SU-DHL-6 (cell line): ENCODE results near the gene ZNF592.

ENCODE experiments used
- H2AFZ ChIP-seq: fragments of 200-600 bp; sonication (generic); 2 replicates; pipeline ENCODE4 v1.6.1; 2014; ENCODE audit warnings: low read depth, mild to moderate bottlenecking, moderate library complexity, mixed read lengths, antibody characterized with exemption, low read length; ENCODE audit not compliant: severe bottlenecking
- H3F3A ChIP-seq: fragments of 200-600 bp; shearing (Covaris generic); 2 replicates; pipeline ENCODE4 v1.6.0; 2016; ENCODE audit warnings: antibody characterized with exemption, mild to moderate bottlenecking; ENCODE audit not compliant: insufficient read depth
- H3K27ac ChIP-seq: fragments of 200-600 bp; sonication (generic); 2 replicates; pipeline ENCODE4 v1.5.1; 2016; ENCODE audit warnings: low read depth, mild to moderate bottlenecking, low read length, moderate library complexity, mixed read lengths
- H3K27me3 ChIP-seq: fragments of 200-600 bp; sonication (generic), shearing (Covaris generic); 2 replicates; pipeline ENCODE4 v1.6.0; 2014; ENCODE audit warnings: mild to moderate bottlenecking, low read length
- H3K36me3 ChIP-seq: fragments of 200-600 bp; sonication (generic); 2 replicates; pipeline ENCODE4 v1.6.1; 2014; ENCODE audit warnings: mild to moderate bottlenecking, low read length, mixed read lengths
- H3K4me2 ChIP-seq: fragments of 300-600, 200-600 bp; shearing (Covaris generic), sonication (generic); 2 replicates; pipeline ENCODE4 v1.6.0; 2014; ENCODE audit warnings: low read length, low read depth, mild to moderate bottlenecking; ENCODE audit not compliant: poor library complexity, severe bottlenecking
- H3K4me3 ChIP-seq: fragments of 200-600 bp; sonication (generic); 2 replicates; pipeline ENCODE4 v1.5.1; 2014; ENCODE audit warnings: antibody characterized with exemption, low read length, mild to moderate bottlenecking, mixed read lengths; ENCODE audit not compliant: insufficient read depth, poor library complexity, severe bottlenecking
- H3K79me2 ChIP-seq: fragments of 200-600 bp; sonication (generic); 2 replicates; pipeline ENCODE4 v1.6.1; 2014; ENCODE audit warnings: mild to moderate bottlenecking, low read length, moderate library complexity; ENCODE audit not compliant: insufficient read depth
- H3K9ac ChIP-seq: fragments of 200-600 bp; sonication (generic); 2 replicates; pipeline ENCODE4 v1.7.0; 2014; ENCODE audit warnings: mild to moderate bottlenecking, low read length
- H3K9me2 ChIP-seq: fragments of 200-600 bp; sonication (generic); replicated peaks from 2 replicates; pipeline ENCODE4 v1.6.1; 2014; ENCODE audit warnings: low read length; ENCODE audit not compliant: insufficient read depth
- H3K9me3 ChIP-seq: fragments of 200-600 bp; sonication (generic); 2 replicates; pipeline ENCODE4 v1.6.1; 2014; ENCODE audit warnings: low read length, mixed read lengths; ENCODE audit not compliant: insufficient read depth
- H4K20me1 ChIP-seq: fragments of 200-600 bp; sonication (generic); 2 replicates; pipeline ENCODE4 v1.6.1; 2014; ENCODE audit warnings: low read depth, mild to moderate bottlenecking, antibody characterized with exemption, low read length, moderate library complexity, mixed read lengths
- EZH2phosphoT487 ChIP-seq: fragments of 200-600 bp; sonication (generic), shearing (Covaris generic); conservative IDR thresholded peaks from 2 replicates; pipeline ENCODE4 v1.6.1; 2018; ENCODE audit warnings: mild to moderate bottlenecking, antibody characterized with exemption, low read length, moderate library complexity, mixed read lengths
- TF ChIP-seq, protein P1 (sequence below): fragments of 200-600 bp; sonication (generic); IDR thresholded peaks from one replicate; pipeline ENCODE4 v1.5.1; 2017; ENCODE audit warnings: antibody characterized with exemption, mild to moderate bottlenecking, low read length, moderate library complexity; ENCODE audit not compliant: insufficient read depth, poor library complexity, severe bottlenecking

Gene ZNF592

DNA sequence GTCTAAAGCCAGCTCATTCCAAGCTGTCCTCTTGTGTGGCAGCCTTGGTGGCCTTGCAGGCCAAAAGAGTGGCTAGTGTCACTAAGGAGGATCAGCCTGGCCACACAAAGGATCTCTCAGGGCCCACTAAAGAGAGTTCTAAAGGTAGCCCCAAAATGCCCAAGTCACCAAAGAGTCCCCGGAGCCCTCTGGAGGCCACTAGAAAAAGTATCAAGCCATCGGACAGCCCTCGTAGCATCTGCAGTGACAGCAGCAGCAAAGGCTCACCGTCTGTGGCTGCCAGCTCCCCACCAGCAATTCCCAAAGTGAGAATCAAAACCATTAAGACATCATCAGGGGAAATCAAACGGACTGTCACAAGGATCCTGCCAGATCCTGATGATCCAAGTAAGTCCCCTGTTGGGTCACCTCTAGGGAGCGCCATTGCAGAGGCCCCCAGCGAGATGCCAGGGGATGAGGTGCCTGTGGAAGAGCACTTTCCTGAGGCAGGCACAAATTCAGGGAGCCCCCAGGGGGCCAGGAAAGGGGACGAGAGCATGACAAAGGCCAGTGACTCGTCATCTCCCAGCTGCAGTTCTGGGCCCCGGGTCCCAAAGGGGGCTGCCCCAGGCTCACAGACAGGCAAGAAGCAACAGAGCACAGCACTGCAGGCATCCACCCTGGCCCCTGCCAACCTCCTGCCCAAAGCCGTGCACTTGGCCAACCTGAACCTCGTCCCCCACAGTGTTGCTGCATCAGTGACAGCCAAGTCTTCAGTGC is 35.3 kb downstream of the ZNF592 start:
- peaks cover 47% of the 10 kb centered on the region for H3K79me2 ChIP-seq

DNA sequence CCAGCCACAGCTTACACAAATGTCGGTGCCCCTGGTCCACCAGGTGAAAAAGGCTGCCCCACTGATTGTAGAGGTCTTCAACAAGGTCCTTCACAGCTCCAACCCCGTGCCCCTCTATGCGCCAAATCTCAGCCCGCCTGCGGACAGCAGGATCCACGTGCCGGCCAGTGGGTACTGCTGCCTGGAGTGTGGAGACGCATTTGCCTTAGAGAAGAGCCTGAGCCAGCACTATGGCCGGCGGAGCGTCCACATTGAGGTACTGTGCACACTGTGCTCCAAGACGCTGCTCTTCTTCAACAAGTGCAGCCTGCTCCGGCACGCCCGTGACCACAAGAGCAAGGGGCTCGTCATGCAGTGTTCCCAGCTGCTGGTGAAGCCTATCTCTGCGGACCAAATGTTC is 35.9 kb downstream of the ZNF592 start:
- Histone ChIP-seq H3K27me3 (no peaks in the 10 kb centered on the region), H3K9me3 (no peaks in the 10 kb centered on the region), H3K36me3 (peaks cover 13% of the 10 kb centered on the region), H3F3A (no peaks in the 10 kb centered on the region), H3K4me2 (no peak overlapping the region), H3K27ac (no peak overlapping the region), H2AFZ (no peak overlapping the region), H3K9ac (no peak overlapping the region), H3K4me3 (no peak overlapping the region), H4K20me1 (no peaks in the 10 kb centered on the region), H3K79me2 (peaks cover 49% of the 10 kb centered on the region), H3K9me2 (no peaks in the 10 kb centered on the region)
- TF ChIP-seq, protein P1, sequence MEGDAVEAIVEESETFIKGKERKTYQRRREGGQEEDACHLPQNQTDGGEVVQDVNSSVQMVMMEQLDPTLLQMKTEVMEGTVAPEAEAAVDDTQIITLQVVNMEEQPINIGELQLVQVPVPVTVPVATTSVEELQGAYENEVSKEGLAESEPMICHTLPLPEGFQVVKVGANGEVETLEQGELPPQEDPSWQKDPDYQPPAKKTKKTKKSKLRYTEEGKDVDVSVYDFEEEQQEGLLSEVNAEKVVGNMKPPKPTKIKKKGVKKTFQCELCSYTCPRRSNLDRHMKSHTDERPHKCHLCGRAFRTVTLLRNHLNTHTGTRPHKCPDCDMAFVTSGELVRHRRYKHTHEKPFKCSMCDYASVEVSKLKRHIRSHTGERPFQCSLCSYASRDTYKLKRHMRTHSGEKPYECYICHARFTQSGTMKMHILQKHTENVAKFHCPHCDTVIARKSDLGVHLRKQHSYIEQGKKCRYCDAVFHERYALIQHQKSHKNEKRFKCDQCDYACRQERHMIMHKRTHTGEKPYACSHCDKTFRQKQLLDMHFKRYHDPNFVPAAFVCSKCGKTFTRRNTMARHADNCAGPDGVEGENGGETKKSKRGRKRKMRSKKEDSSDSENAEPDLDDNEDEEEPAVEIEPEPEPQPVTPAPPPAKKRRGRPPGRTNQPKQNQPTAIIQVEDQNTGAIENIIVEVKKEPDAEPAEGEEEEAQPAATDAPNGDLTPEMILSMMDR, result no peak
- no peak for TF ChIP-seq EZH2phosphoT487

More for the DNA sequence above, 35.3 kb downstream of the ZNF592 start:
- no peaks in the 10 kb centered on the region for H3K9me3 ChIP-seq
- H2AFZ ChIP-seq, result no peak overlapping the region
- no peak overlapping the region for H3K27ac ChIP-seq
- H3K9ac ChIP-seq, result no peak overlapping the region
- H3K4me2 ChIP-seq, result no peak overlapping the region
- H4K20me1 ChIP-seq, result no peaks in the 10 kb centered on the region
- peaks cover 13% of the 10 kb centered on the region for H3K36me3 ChIP-seq
- no peaks in the 10 kb centered on the region for H3F3A ChIP-seq
- no peaks in the 10 kb centered on the region for H3K27me3 ChIP-seq
- no peak overlapping the region for H3K4me3 ChIP-seq
- no peak for TF ChIP-seq EZH2phosphoT487
- TF ChIP-seq, protein P1, result no peak
- H3K9me2 ChIP-seq, result no peaks in the 10 kb centered on the region

DNA sequence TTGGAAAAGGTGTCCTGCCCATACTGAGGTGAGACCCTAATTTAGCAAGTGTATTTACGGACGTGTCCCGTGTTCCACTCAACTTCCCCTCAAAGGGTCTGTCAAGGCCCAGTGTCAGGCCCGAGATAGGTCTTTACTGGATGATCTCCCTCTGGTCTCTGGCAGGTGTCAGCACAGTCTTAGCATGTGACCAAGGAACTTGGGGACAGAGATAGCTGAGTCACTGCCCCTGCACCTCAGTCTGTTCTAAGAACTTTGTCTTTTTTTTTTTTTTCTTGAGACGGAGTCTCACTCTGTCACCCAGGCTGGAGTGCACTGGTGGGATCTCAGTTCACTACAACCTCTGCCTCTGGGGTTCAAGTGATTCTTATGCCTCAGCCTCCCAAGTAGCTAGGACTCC is 36.7 kb downstream of the ZNF592 start:
- no peak overlapping the region for H3K4me2 ChIP-seq
- no peaks in the 10 kb centered on the region for H4K20me1 ChIP-seq
- H3K9ac ChIP-seq, result no peak overlapping the region
- no peaks in the 10 kb centered on the region for H3K9me2 ChIP-seq
- H3K4me3 ChIP-seq, result no peak overlapping the region
- H3K36me3 ChIP-seq, result peaks cover 13% of the 10 kb centered on the region
- H3K9me3 ChIP-seq, result no peaks in the 10 kb centered on the region
- no peaks in the 10 kb centered on the region for H3F3A ChIP-seq
- no peak overlapping the region for H2AFZ ChIP-seq
- no peak overlapping the region for H3K27ac ChIP-seq
- no peaks in the 10 kb centered on the region for H3K27me3 ChIP-seq
- H3K79me2 ChIP-seq, result peaks cover 49% of the 10 kb centered on the region
- no peak for TF ChIP-seq EZH2phosphoT487

DNA sequence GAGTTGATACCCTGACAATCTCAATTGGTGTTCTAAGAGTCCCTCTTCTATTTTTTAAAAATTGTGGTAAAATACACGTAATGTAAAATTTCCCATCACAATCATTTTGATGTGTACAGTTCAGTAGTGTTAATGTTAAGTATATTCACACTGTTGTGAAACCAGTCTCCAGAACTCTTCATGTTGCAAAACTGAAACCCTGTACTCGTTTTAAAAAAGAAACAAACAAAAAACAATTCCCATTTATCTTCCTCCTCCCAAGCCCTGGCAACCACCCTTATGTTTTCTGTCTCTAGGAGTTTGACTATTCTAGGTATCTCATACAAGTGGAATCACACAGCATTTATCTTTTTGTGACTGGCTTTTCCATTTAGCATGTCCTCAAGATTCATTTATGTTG is 40.1 kb downstream of the ZNF592 start:
- peaks cover 45% of the 10 kb centered on the region for H3K79me2 ChIP-seq
- H3K9me2 ChIP-seq, result no peaks in the 10 kb centered on the region
- TF ChIP-seq, protein P1, result no peak
- no peak for TF ChIP-seq EZH2phosphoT487
- no peaks in the 10 kb centered on the region for H3F3A ChIP-seq
- H2AFZ ChIP-seq, result no peak overlapping the region
- H4K20me1 ChIP-seq, result no peaks in the 10 kb centered on the region
- no peak overlapping the region for H3K9ac ChIP-seq
- no peak overlapping the region for H3K4me3 ChIP-seq
- H3K4me2 ChIP-seq, result no peak overlapping the region
- peaks cover 2% of the 10 kb centered on the region for H3K36me3 ChIP-seq
- no peak overlapping the region for H3K27ac ChIP-seq
- H3K9me3 ChIP-seq, result no peaks in the 10 kb centered on the region
- no peaks in the 10 kb centered on the region for H3K27me3 ChIP-seq
